HEK293 (cell line): ENCODE results near the gene PLEKHA5.

Source experiments
- CTCF ChIA-PET: fragments of 350-600 bp; formaldehyde crosslinking; extraction: SDS; loops from one replicate; lab custom pipeline; 2021; ENCODE audit warnings: antibody characterized with exemption; lab: Yijun Ruan, JAX
- POLR2A ChIA-PET: fragments of 300-600 bp; formaldehyde crosslinking; extraction: SDS; loops from one replicate; lab custom pipeline; 2020; ENCODE audit warnings: antibody characterized with exemption, inconsistent platforms; lab: Yijun Ruan, JAX
- H3K27ac ChIP-seq: fragments of 200-500 bp; sonication (Bioruptor generic); 2 replicates; pipeline ENCODE4 v1.5.1; 2014; ENCODE audit warnings: low read depth, low read length, control low read depth, inconsistent platforms; ENCODE audit errors: extremely low read depth
- H3K36me3 ChIP-seq, 2 experiments: fragments of 200-500 bp in 1 of 2; sonication (Bioruptor generic) in 1 of 2; 1 replicate in 1 of 2; 2 replicates in 1 of 2; pipeline ENCODE4 v1.5.1; 2014 to 2017; ENCODE audit warnings: inconsistent platforms in 2 of 2, low read length in 2 of 2; ENCODE audit not compliant: control insufficient read depth in 2 of 2, insufficient read depth in 1 of 2
- H3K4me1 ChIP-seq: fragments of 200-500 bp; sonication (Bioruptor generic); 2 replicates; pipeline ENCODE4 v1.5.1; 2014; ENCODE audit warnings: mild to moderate bottlenecking, low read length, inconsistent platforms; ENCODE audit not compliant: control insufficient read depth, insufficient read depth
- H3K4me3 ChIP-seq: 2 replicates; pipeline ENCODE4 v1.5.1; 2011; ENCODE audit warnings: low read depth, mild to moderate bottlenecking, control low read depth, low read length, moderate library complexity
- H3K9me3 ChIP-seq: fragments of 200-500 bp; sonication (Bioruptor generic); 2 replicates; pipeline ENCODE4 v1.5.1; 2014; ENCODE audit warnings: low read depth, low read length, inconsistent platforms; ENCODE audit not compliant: control insufficient read depth, insufficient read depth
- ELK4 ChIP-seq: IDR thresholded peaks from 2 replicates; pipeline ENCODE4 v1.6.1; 2011; ENCODE audit warnings: mild to moderate bottlenecking, low read depth, low read length, borderline replicate concordance
- SCRT1 ChIP-seq: fragments of 450-650 bp; formaldehyde crosslinking; IDR thresholded peaks from 2 replicates; pipeline ENCODE4 v1.5.1; 2016; ENCODE audit warnings: missing biosample characterization, missing genetic modification characterization, borderline replicate concordance
- SETDB1 ChIP-seq: IDR thresholded peaks from one replicate; pipeline ENCODE4 v1.6.1; 2017; ENCODE audit warnings: mild to moderate bottlenecking, low read length, moderate library complexity, mixed read lengths; ENCODE audit not compliant: insufficient read length
- TSHZ1 ChIP-seq: fragments of 450-650 bp; formaldehyde crosslinking; IDR thresholded peaks from 2 replicates; pipeline ENCODE4 v1.5.1; 2016; ENCODE audit warnings: missing biosample characterization, missing genetic modification characterization, borderline replicate concordance
- ZBTB6 ChIP-seq: fragments of 450-650 bp; formaldehyde crosslinking; IDR thresholded peaks from 2 replicates; pipeline ENCODE4 v1.5.1; 2017; ENCODE audit warnings: missing biosample characterization, missing genetic modification characterization
- ZBTB7A ChIP-seq: fragments of 450-650 bp; formaldehyde crosslinking; IDR thresholded peaks from 2 replicates; pipeline ENCODE4 v1.5.1; 2016; ENCODE audit warnings: low read depth, missing biosample characterization, missing genetic modification characterization
- ZFP41 ChIP-seq: fragments of 450-650 bp; formaldehyde crosslinking; IDR thresholded peaks from 2 replicates; pipeline ENCODE4 v1.5.1; 2016; ENCODE audit warnings: missing biosample characterization, missing genetic modification characterization, borderline replicate concordance
- ZNF148 ChIP-seq: fragments of 450-650 bp; formaldehyde crosslinking; IDR thresholded peaks from 2 replicates; pipeline ENCODE4 v1.5.0; 2017; ENCODE audit warnings: missing biosample characterization, missing genetic modification characterization, borderline replicate concordance
- ZNF311 ChIP-seq: fragments of 450-650 bp; formaldehyde crosslinking; IDR thresholded peaks from 2 replicates; pipeline ENCODE4 v1.5.1; 2017; ENCODE audit warnings: missing biosample characterization, missing genetic modification characterization, borderline replicate concordance
- ZNF398 ChIP-seq: fragments of 450-650 bp; formaldehyde crosslinking; IDR thresholded peaks from 2 replicates; pipeline ENCODE4 v1.5.1; 2017; ENCODE audit warnings: missing biosample characterization, missing genetic modification characterization
- ZNF426 ChIP-seq: fragments of 450-650 bp; formaldehyde crosslinking; IDR thresholded peaks from 2 replicates; pipeline ENCODE4 v1.5.1; 2017; ENCODE audit warnings: missing biosample characterization, missing genetic modification characterization, mild to moderate bottlenecking, inconsistent platforms, moderate library complexity
- ZNF433 ChIP-seq: fragments of 450-650 bp; formaldehyde crosslinking; IDR thresholded peaks from 2 replicates; pipeline ENCODE4 v1.5.1; 2016; ENCODE audit warnings: missing biosample characterization, missing genetic modification characterization, low read depth
- ZNF544 ChIP-seq: fragments of 450-650 bp; formaldehyde crosslinking; IDR thresholded peaks from 2 replicates; pipeline ENCODE4 v1.5.0; 2017; ENCODE audit warnings: missing biosample characterization, missing genetic modification characterization
- ZNF580 ChIP-seq: fragments of 450-650 bp; formaldehyde crosslinking; IDR thresholded peaks from 2 replicates; pipeline ENCODE4 v1.5.1; 2016; ENCODE audit warnings: missing biosample characterization, missing genetic modification characterization
- ZNF830 ChIP-seq: fragments of 450-650 bp; IDR thresholded peaks from 2 replicates; pipeline ENCODE4 v1.5.0; 2018; ENCODE audit warnings: missing biosample characterization, missing genetic modification characterization, low read depth, mild to moderate bottlenecking, moderate library complexity
- ZSCAN5A ChIP-seq: fragments of 450-650 bp; formaldehyde crosslinking; IDR thresholded peaks from 2 replicates; pipeline ENCODE4 v1.5.1; 2016; ENCODE audit warnings: missing biosample characterization, missing genetic modification characterization

The PLEKHA5 gene

GRCh38 chr12:19301223-19301622 is 171.7 kb downstream of the PLEKHA5 start:
- CTCF ChIA-PET: interaction anchor here (1.1 kb wide), 1 partner anchor 13 kb away, joined by 4 read pairs; no protein-coding TSS in a partner anchor
- POLR2A ChIA-PET: no interaction called here
- no peaks in the 10 kb centered on the region for H3K9me3 ChIP-seq
- H3K4me3 ChIP-seq: no peak overlapping the region
- no peak overlapping the region for H3K27ac ChIP-seq
- H3K4me1 ChIP-seq: no peaks in the 10 kb centered on the region
- H3K36me3 ChIP-seq: peaks cover 4 to 8% of the 10 kb centered on the region in 2 experiments; a peak in 2 of 3 replicates
- TF ChIP-seq ZNF148: no peak
- TF ChIP-seq, all 188 proteins: peak for 0

GRCh38 chr12:19301688-19302087 is 172.2 kb downstream of the PLEKHA5 start:
- Histone ChIP-seq H3K4me1 (no peaks in the 10 kb centered on the region), H3K36me3 (peaks cover 4 to 11% of the 10 kb centered on the region in 2 experiments; a peak in 2 of 3 replicates), H3K9me3 (no peaks in the 10 kb centered on the region), H3K4me3 (no peak overlapping the region), H3K27ac (no peak overlapping the region)
- TF ChIP-seq ZFP41 (tag by site-specific recombination): no peak
- TF ChIP-seq ZNF426 (tag by site-specific recombination): no peak
- TF ChIP-seq ZNF311 (tag by site-specific recombination): no peak
- POLR2A ChIA-PET: no interaction called here
- CTCF ChIA-PET: interaction anchor here (1.1 kb wide), 1 partner anchor 13 kb away, joined by 4 read pairs; no protein-coding TSS in a partner anchor

GRCh38 chr12:19302100-19302640 is 172.6 kb downstream of the PLEKHA5 start:
- Histone ChIP-seq H3K36me3 (peaks cover 4 to 8% of the 10 kb centered on the region in 2 experiments; a peak in 2 of 3 replicates), H3K27ac (no peak overlapping the region), H3K4me1 (no peaks in the 10 kb centered on the region), H3K9me3 (no peaks in the 10 kb centered on the region), H3K4me3 (no peak overlapping the region)
- POLR2A ChIA-PET: no interaction called here
- CTCF ChIA-PET: interaction anchor here (1.1 kb wide), 1 partner anchor 14 kb away, joined by 4 read pairs; no protein-coding TSS in a partner anchor
- TF ChIP-seq ZNF398 (tag by site-specific recombination) (no peak), ZNF544 (tag by site-specific recombination) (no peak), ZSCAN5A (no peak), SETDB1 (no peak), ZNF830 (tag by site-specific recombination) (no peak), ZBTB7A (tag by site-specific recombination) (no peak), ZBTB6 (tag by site-specific recombination) (no peak), TSHZ1 (no peak), ZNF433 (tag by site-specific recombination) (no peak), ZNF580 (tag by site-specific recombination) (no peak), ELK4 (no peak), SCRT1 (no peak)
